ENCODE data around the gene FYCO1. TPM values are rescaled to one million over a fixed set of nuclear protein-coding genes. Genes with fewer than 3 reads are reported as not detected.

FYCO1 gene
- total RNA-seq, 2 experiments from 2014 or later: 9.4 to 15.2 TPM

- Histone ChIP-seq H3K4me1 (ENCODE audit: insufficient read depth, low read length, poor library complexity, severe bottlenecking) (no peaks in the 10 kb centered on the region), H3K4me2 (ENCODE audit: low read length) (no peak overlapping the region), H3K9me2 (ENCODE audit: insufficient read depth, low read length) (no peaks in the 10 kb centered on the region), H3K4me3 (ENCODE audit: low read depth, low read length, poor library complexity, severe bottlenecking) (no peak overlapping the region), H2AFZ (ENCODE audit: low read length) (no peak overlapping the region), H3K27ac (ENCODE audit: low read depth, low read length, poor library complexity, severe bottlenecking) (no peak overlapping the region), H3K36me3 (ENCODE audit: insufficient read depth, low read length) (no peaks in the 10 kb centered on the region), H3K9me3 (ENCODE audit: low read length) (peaks cover 6% of the 10 kb centered on the region), H3K79me2 (ENCODE audit: insufficient read depth, low read depth, low read length) (no peaks in the 10 kb centered on the region), H4K20me1 (ENCODE audit: insufficient read depth, low read length) (no peaks in the 10 kb centered on the region)
- DNase-seq (ENCODE audit: low spot score): no peak
- CTCF ChIA-PET (ENCODE audit: unreplicated experiment): no interaction called here
- BruUV-seq (replicated peaks): no TSS peak
- intact Hi-C loops (cut with micrococcal nuclease; ENCODE audit: unreplicated experiment): no loop called here
- POLR2A ChIA-PET: interaction anchor here (0.6 kb wide), 1 partner anchor 56 kb away, joined by 3 read pairs; no protein-coding TSS in a partner anchor
- no peak for TF ChIP-seq EZH2phosphoT487 (IDR thresholded peaks at IDR 0.05; ENCODE audit: borderline replicate concordance, low read depth, low read length)
- no peak for TF ChIP-seq CTCF (conservative IDR thresholded peaks at IDR 0.05; ENCODE audit: low read length)
Observed at GRCh38 chr3:46022909-46023785, 27.5 kb upstream of the FYCO1 start.

GRCh38 chr3:46021516-46021915, 25.9 kb upstream of the FYCO1 start:
- Histone ChIP-seq H3K4me1 (ENCODE audit: insufficient read depth, low read length, poor library complexity, severe bottlenecking) (no peaks in the 10 kb centered on the region), H3K79me2 (ENCODE audit: insufficient read depth, low read depth, low read length) (no peaks in the 10 kb centered on the region), H2AFZ (ENCODE audit: low read length) (no peak overlapping the region), H3K36me3 (ENCODE audit: insufficient read depth, low read length) (no peaks in the 10 kb centered on the region), H3K4me2 (ENCODE audit: low read length) (no peak overlapping the region), H3K27ac (ENCODE audit: low read depth, low read length, poor library complexity, severe bottlenecking) (no peak overlapping the region), H3K9me3 (ENCODE audit: low read length) (no peaks in the 10 kb centered on the region), H3K9me2 (ENCODE audit: insufficient read depth, low read length) (no peaks in the 10 kb centered on the region), H4K20me1 (ENCODE audit: insufficient read depth, low read length) (no peaks in the 10 kb centered on the region), H3K4me3 (ENCODE audit: low read depth, low read length, poor library complexity, severe bottlenecking) (no peak overlapping the region)
- POLR2A ChIA-PET: no interaction called here
- no peak for DNase-seq (ENCODE audit: low spot score)
- TF ChIP-seq EZH2phosphoT487 (IDR thresholded peaks at IDR 0.05; ENCODE audit: borderline replicate concordance, low read depth, low read length) (no peak), CTCF (conservative IDR thresholded peaks at IDR 0.05; ENCODE audit: low read length) (no peak)
- intact Hi-C loops (cut with micrococcal nuclease; ENCODE audit: unreplicated experiment): no loop called here
- BruUV-seq (replicated peaks): no TSS peak
- CTCF ChIA-PET (ENCODE audit: unreplicated experiment): no interaction called here

All from OCI-LY7 (cell line).